PC-9 (cell line): ENCODE results near the gene PLCL2.

Source experiments
- EZH2 ChIP-seq: fragments of 200-600 bp; sonication (generic); IDR thresholded peaks from 2 replicates; pipeline ENCODE4 v1.8.0; 2017; ENCODE audit warnings: antibody characterized with exemption, low read depth
- TF ChIP-seq, protein P1 (sequence below): fragments of 200-600 bp; sonication (generic); conservative IDR thresholded peaks from 2 replicates; pipeline ENCODE4 v1.6.1; 2017; ENCODE audit warnings: mixed run types, antibody characterized with exemption, mild to moderate bottlenecking, moderate library complexity

DNA sequence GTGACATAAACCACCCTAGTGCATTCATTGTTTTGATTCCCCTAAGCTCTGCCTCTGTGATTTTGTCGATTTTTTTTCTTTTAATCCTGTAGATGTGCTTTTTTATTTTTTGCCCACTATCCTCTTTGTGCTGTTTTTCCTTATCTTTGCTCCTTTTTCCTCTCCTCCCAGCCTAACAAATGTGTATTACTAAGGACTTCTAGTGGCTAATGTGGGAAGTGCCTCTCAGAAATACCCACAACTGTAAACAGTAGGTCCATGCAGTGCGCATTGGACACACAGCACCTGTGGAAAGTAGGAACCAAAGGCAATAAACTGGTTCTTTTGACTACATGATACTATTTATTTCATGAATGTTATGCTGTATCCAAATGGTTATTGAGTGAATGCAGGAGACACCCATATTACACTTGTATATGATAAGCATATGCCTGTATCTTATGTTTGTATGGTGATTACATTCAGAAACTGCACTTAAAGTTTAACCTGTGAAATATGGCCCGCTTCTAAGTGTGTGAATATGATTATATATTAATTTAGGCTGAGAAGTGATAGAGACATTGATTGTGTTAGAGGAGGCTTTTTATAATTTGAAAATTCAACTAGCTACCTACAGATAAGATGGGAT is 147.8 kb downstream of the PLCL2 start:
- TF ChIP-seq, protein P1, sequence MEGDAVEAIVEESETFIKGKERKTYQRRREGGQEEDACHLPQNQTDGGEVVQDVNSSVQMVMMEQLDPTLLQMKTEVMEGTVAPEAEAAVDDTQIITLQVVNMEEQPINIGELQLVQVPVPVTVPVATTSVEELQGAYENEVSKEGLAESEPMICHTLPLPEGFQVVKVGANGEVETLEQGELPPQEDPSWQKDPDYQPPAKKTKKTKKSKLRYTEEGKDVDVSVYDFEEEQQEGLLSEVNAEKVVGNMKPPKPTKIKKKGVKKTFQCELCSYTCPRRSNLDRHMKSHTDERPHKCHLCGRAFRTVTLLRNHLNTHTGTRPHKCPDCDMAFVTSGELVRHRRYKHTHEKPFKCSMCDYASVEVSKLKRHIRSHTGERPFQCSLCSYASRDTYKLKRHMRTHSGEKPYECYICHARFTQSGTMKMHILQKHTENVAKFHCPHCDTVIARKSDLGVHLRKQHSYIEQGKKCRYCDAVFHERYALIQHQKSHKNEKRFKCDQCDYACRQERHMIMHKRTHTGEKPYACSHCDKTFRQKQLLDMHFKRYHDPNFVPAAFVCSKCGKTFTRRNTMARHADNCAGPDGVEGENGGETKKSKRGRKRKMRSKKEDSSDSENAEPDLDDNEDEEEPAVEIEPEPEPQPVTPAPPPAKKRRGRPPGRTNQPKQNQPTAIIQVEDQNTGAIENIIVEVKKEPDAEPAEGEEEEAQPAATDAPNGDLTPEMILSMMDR: peak; percentile 71
- TF ChIP-seq EZH2: no peak
